Measurements from ENCODE around the gene PLEKHM3. TPM values are rescaled to one million over a fixed set of nuclear protein-coding genes. Genes with fewer than 3 reads are reported as not detected.
"Not testable (repeated sequence)": the region's sequence is repeated elsewhere in the genome, so short reads cannot be mapped to it uniquely, and the experiment has no call there.

Gene PLEKHM3
- polyA plus RNA-seq, 4 donors = 13.7 to 16.0 (median 14.3) TPM

- no peak for DNase-seq (ENCODE audit: low read depth in 4 of 4, low spot score in 3 of 4)
Measured at GRCh38 chr2:207952564-207953345, 72.6 kb downstream of the PLEKHM3 start.

GRCh38 chr2:207951734-207952470, 73.4 kb downstream of the PLEKHM3 start:
- DNase-seq (ENCODE audit: low read depth in 4 of 4, low spot score in 3 of 4) = no peak

GRCh38 chr2:207950761-207951114, 74.6 kb downstream of the PLEKHM3 start:
- no peak for DNase-seq (ENCODE audit: low read depth in 4 of 4, low spot score in 3 of 4)

GRCh38 chr2:207950063-207950760, 75.1 kb downstream of the PLEKHM3 start:
- no peak for DNase-seq (ENCODE audit: low read depth in 4 of 4, low spot score in 3 of 4)

- DNase-seq (ENCODE audit: low read depth in 4 of 4, low spot score in 3 of 4) = not testable (repeated sequence)
Measured at GRCh38 chr2:207949245-207949644, 76.1 kb downstream of the PLEKHM3 start.

- DNase-seq (ENCODE audit: low read depth in 4 of 4, low spot score in 3 of 4) = no peak
Measured at GRCh38 chr2:207944979-207945600, 80.2 kb downstream of the PLEKHM3 start.

- DNase-seq (ENCODE audit: low read depth in 4 of 4, low spot score in 3 of 4) = no peak
Measured at GRCh38 chr2:207944334-207944733, 81.0 kb downstream of the PLEKHM3 start.

- no peak for DNase-seq (ENCODE audit: low read depth in 4 of 4, low spot score in 3 of 4)
Measured at GRCh38 chr2:207939342-207940108, 85.8 kb downstream of the PLEKHM3 start.

GRCh38 chr2:207938886-207939285, 86.4 kb downstream of the PLEKHM3 start:
- DNase-seq (ENCODE audit: low read depth in 4 of 4, low spot score in 3 of 4) = no peak

- no peak for DNase-seq (ENCODE audit: low read depth in 4 of 4, low spot score in 3 of 4)
Measured at GRCh38 chr2:207938415-207938814, 86.9 kb downstream of the PLEKHM3 start.

GRCh38 chr2:207937823-207938222, 87.5 kb downstream of the PLEKHM3 start:
- no peak for DNase-seq (ENCODE audit: low read depth in 4 of 4, low spot score in 3 of 4)

- DNase-seq (ENCODE audit: low read depth in 4 of 4, low spot score in 3 of 4) = no peak
Measured at GRCh38 chr2:207937253-207937652, 88.1 kb downstream of the PLEKHM3 start.

- no peak for DNase-seq (ENCODE audit: low read depth in 4 of 4, low spot score in 3 of 4)
Measured at GRCh38 chr2:207936380-207936779, 88.9 kb downstream of the PLEKHM3 start.

- no peak for DNase-seq (ENCODE audit: low read depth in 4 of 4, low spot score in 3 of 4)
Measured at GRCh38 chr2:207935991-207936370, 89.3 kb downstream of the PLEKHM3 start.

GRCh38 chr2:207935121-207935990, 90.0 kb downstream of the PLEKHM3 start:
- DNase-seq (ENCODE audit: low read depth in 4 of 4, low spot score in 3 of 4) = no peak

- no peak for DNase-seq (ENCODE audit: low read depth in 4 of 4, low spot score in 3 of 4)
Measured at GRCh38 chr2:207934720-207935119, 90.6 kb downstream of the PLEKHM3 start.

- DNase-seq (ENCODE audit: low read depth in 4 of 4, low spot score in 3 of 4) = no peak
Measured at GRCh38 chr2:207933396-207934065, 91.8 kb downstream of the PLEKHM3 start.

- no peak for DNase-seq (ENCODE audit: low read depth in 4 of 4, low spot score in 3 of 4)
Measured at GRCh38 chr2:207932106-207932505, 93.2 kb downstream of the PLEKHM3 start.

- DNase-seq (ENCODE audit: low read depth in 4 of 4, low spot score in 3 of 4) = peak in 2 of 4 donors; percentile 60 to 61
Measured at GRCh38 chr2:207930747-207931146, 94.6 kb downstream of the PLEKHM3 start.

Data from left renal pelvis (tissue), 4 donors.